CD4-positive, alpha-beta T cell (primary cell): ENCODE results near the gene GABRA1. TPM values are rescaled to one million over a fixed set of nuclear protein-coding genes. Genes with fewer than 3 reads are reported as not detected.

ENCODE experiments used
- ATAC-seq: fragments of 200-7000 bp; cut with Tn5 transposase; one replicate; pipeline ENCODE4 v1.10.0; 2022; ENCODE audit warnings: mild to moderate bottlenecking; ENCODE audit not compliant: poor library complexity
- CTCF ChIA-PET: fragments of 350-600 bp; sonication (Branson Sonifier 250); formaldehyde crosslinking; loops from one replicate; lab custom pipeline; 2021; ENCODE audit warnings: antibody characterized with exemption, inconsistent platforms; lab: Charles Lee
- POLR2A ChIA-PET: fragments of 350-600 bp; sonication (Branson Sonifier 250); formaldehyde crosslinking; loops from one replicate; lab custom pipeline; 2021; ENCODE audit warnings: antibody characterized with exemption, inconsistent platforms; lab: Charles Lee
- DNase-seq, 14 experiments: peaks; one replicate each; pipeline ENCODE4 v3.0.0-alpha.2; 2013 to 2020; ENCODE audit warnings: mixed read lengths in 2 of 14
- H3K27ac ChIP-seq, 2 donors: one replicate each; pipeline versions ENCODE4 v1.5.1 to v1.7.0; 2013; ENCODE audit warnings: low read length in 2 of 2, low read depth in 1 of 2, mild to moderate bottlenecking in 1 of 2
- H3K27me3 ChIP-seq, 2 experiments: 1 replicate in 1 of 2; 2 replicates in 1 of 2; pipeline versions ENCODE4 v1.6.1 to v1.7.0; 2013; ENCODE audit warnings: low read length in 2 of 2, control low read depth in 1 of 2, mild to moderate bottlenecking in 1 of 2, moderate library complexity in 1 of 2; ENCODE audit not compliant: insufficient read depth in 2 of 2, control insufficient read depth in 1 of 2
- H3K36me3 ChIP-seq: one replicate; pipeline ENCODE4 v1.6.1; 2013; ENCODE audit warnings: low read length, control low read depth; ENCODE audit not compliant: insufficient read depth
- H3K4me1 ChIP-seq: one replicate; pipeline ENCODE4 v1.6.1; 2013; ENCODE audit warnings: low read length, control low read depth; ENCODE audit not compliant: insufficient read depth
- H3K4me3 ChIP-seq: one replicate; pipeline ENCODE4 v1.5.1; 2013; ENCODE audit warnings: mild to moderate bottlenecking, low read length, moderate library complexity
- H3K9me3 ChIP-seq, 2 experiments: 1 replicate in 1 of 2; 2 replicates in 1 of 2; pipeline versions ENCODE4 v1.6.1 to v1.7.0; 2013; ENCODE audit warnings: low read length in 2 of 2, mild to moderate bottlenecking in 2 of 2, control low read depth in 1 of 2, moderate library complexity in 1 of 2; ENCODE audit not compliant: control insufficient read depth in 1 of 2, insufficient read depth in 1 of 2
- H3K27ac Mint-ChIP-seq: one replicate; pipeline ENCODE4 v1.8.0; 2020; ENCODE audit warnings: mixed read lengths
- H3K27me3 Mint-ChIP-seq: one replicate; pipeline ENCODE4 v1.8.0; 2021; ENCODE audit warnings: mixed read lengths
- H3K36me3 Mint-ChIP-seq: one replicate; pipeline ENCODE4 v1.8.0; 2021; ENCODE audit warnings: low read depth, mixed read lengths
- H3K4me1 Mint-ChIP-seq: one replicate; pipeline ENCODE4 v1.8.0; 2021; ENCODE audit warnings: low read depth, mixed read lengths
- H3K4me3 Mint-ChIP-seq: one replicate; pipeline ENCODE4 v1.8.0; 2020; ENCODE audit warnings: mild to moderate bottlenecking, mixed read lengths
- H3K9me3 Mint-ChIP-seq: one replicate; pipeline ENCODE4 v1.8.0; 2020; ENCODE audit warnings: mixed read lengths
- intact Hi-C, 2 experiments: fragments of 100-400 bp; cut with DNase I in 1 of 2; cut with micrococcal nuclease in 1 of 2; formaldehyde crosslinking; loops; one replicate each; pipeline versions ENCODE4 v1.15.1 to v1.9.0; 2023 to 2025; cut with DNase I, micrococcal nuclease
- total RNA-seq, 174 experiments: library from RNA in 2 of 174; stranded (reverse) in 2 of 174; gene quantifications; one replicate each; pipeline ENCODE4 v1.2.3 and lab custom pipeline; 2021 to 2026
- TF ChIP-seq, protein P1 (sequence below): fragments of 200-600 bp; IDR thresholded peaks from one replicate; pipeline ENCODE4 v1.8.0; 2022; ENCODE audit warnings: antibody characterized with exemption, mild to moderate bottlenecking

Gene GABRA1
- total RNA-seq, 2 experiments from 2014 or later = not detected

DNA sequence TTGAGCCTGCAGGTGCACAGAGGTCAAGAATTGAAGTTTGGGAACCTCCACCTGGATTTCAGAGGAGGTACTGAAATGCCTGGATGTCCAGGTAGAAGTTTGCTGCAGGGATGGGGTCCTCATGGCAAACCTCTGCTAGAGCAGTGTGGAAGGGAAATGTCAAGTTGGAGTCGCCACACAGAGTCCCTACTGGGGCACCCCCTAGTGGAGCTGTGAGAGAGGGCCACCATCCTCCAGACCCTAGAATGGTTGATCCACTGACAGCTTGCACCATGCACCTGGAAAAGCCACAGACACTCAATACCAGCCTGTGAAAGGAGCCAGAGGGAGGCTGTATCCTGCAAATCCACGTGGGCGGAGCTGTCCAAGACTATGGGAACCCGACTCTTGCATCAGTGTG lies 78.0 kb downstream of the GABRA1 start:
- no peaks in the 10 kb centered on the region for H3K4me1 Mint-ChIP-seq
- H3K27ac ChIP-seq = no peak overlapping the region
- no peaks in the 10 kb centered on the region for H3K27me3 Mint-ChIP-seq
- TF ChIP-seq, protein P1, sequence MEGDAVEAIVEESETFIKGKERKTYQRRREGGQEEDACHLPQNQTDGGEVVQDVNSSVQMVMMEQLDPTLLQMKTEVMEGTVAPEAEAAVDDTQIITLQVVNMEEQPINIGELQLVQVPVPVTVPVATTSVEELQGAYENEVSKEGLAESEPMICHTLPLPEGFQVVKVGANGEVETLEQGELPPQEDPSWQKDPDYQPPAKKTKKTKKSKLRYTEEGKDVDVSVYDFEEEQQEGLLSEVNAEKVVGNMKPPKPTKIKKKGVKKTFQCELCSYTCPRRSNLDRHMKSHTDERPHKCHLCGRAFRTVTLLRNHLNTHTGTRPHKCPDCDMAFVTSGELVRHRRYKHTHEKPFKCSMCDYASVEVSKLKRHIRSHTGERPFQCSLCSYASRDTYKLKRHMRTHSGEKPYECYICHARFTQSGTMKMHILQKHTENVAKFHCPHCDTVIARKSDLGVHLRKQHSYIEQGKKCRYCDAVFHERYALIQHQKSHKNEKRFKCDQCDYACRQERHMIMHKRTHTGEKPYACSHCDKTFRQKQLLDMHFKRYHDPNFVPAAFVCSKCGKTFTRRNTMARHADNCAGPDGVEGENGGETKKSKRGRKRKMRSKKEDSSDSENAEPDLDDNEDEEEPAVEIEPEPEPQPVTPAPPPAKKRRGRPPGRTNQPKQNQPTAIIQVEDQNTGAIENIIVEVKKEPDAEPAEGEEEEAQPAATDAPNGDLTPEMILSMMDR = no peak
- H3K9me3 ChIP-seq = peaks cover 0 to 7% of the 10 kb centered on the region in 2 experiments
- no peak overlapping the region for H3K27ac Mint-ChIP-seq
- no peaks in the 10 kb centered on the region for H3K36me3 ChIP-seq
- no peaks in the 10 kb centered on the region for H3K27me3 ChIP-seq
- H3K4me1 ChIP-seq = no peaks in the 10 kb centered on the region
- H3K4me3 Mint-ChIP-seq = no peak overlapping the region
- CTCF ChIA-PET = no interaction called here
- no peak for DNase-seq
- no peak for ATAC-seq
- no peaks in the 10 kb centered on the region for H3K36me3 Mint-ChIP-seq
- intact Hi-C loops = no loop called here
- POLR2A ChIA-PET = no interaction called here
- no peak overlapping the region for H3K4me3 ChIP-seq
- peaks cover 5% of the 10 kb centered on the region for H3K9me3 Mint-ChIP-seq

DNA sequence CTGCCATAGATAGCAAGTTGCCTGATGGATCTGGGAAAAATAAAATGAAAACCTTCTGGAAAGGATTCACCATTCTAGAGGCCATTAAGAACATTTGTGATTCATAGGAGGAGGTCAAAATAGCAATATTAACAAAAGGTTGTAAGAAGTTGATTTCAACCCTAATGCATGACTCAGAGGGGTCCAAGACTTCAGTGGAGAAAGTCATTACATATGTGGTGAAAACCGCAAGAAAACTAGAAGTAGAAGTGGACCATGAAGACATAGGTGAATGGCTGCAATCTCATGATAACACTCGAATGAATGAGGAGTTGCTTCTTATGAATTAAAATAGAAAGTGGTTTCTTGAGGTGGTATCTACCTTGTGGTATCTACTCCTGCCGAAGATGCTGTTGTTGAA lies 86.6 kb downstream of the GABRA1 start:
- Histone ChIP-seq H3K9me3 (no peaks in the 10 kb centered on the region), H3K27ac (no peak overlapping the region), H3K27me3 (no peaks in the 10 kb centered on the region), H3K36me3 (no peaks in the 10 kb centered on the region), H3K4me1 (no peaks in the 10 kb centered on the region), H3K4me3 (no peak overlapping the region)
- no peak for DNase-seq
- Mint-ChIP-seq H3K27ac (no peak overlapping the region), H3K9me3 (no peaks in the 10 kb centered on the region), H3K4me3 (no peak overlapping the region), H3K4me1 (no peaks in the 10 kb centered on the region), H3K36me3 (no peaks in the 10 kb centered on the region), H3K27me3 (no peaks in the 10 kb centered on the region)
- TF ChIP-seq, protein P1 = no peak
- intact Hi-C loops = no loop called here
- POLR2A ChIA-PET = no interaction called here
- no peak for ATAC-seq
- CTCF ChIA-PET = no interaction called here

DNA sequence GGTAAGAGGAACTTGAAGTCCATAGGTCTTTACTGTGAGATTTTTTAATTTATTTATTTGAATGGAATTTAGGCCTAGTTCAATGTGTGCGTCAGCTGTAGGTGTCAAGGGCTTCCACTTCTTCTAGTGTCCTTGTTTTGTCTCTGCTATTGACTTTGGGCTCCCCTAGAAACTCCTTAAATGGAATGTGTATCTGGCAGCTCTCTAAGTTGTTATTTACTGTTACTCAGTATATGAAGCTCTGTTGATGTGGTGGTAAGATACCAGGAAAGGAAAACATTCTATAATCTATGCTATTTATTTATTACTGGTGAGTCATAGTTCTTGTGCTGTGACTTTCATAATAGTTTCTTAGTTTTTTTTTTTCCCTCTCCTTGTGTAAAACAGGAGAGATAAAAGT lies 97.1 kb downstream of the GABRA1 start:
- no peaks in the 10 kb centered on the region for H3K4me1 ChIP-seq
- Mint-ChIP-seq H3K27me3 (no peaks in the 10 kb centered on the region), H3K9me3 (peaks cover 7% of the 10 kb centered on the region), H3K27ac (no peak overlapping the region), H3K4me1 (no peaks in the 10 kb centered on the region), H3K4me3 (no peak overlapping the region), H3K36me3 (no peaks in the 10 kb centered on the region)
- DNase-seq (no peak), ATAC-seq (no peak)
- TF ChIP-seq, protein P1 = no peak
- H3K27ac ChIP-seq = no peak overlapping the region
- intact Hi-C loops = no loop called here
- H3K27me3 ChIP-seq = no peaks in the 10 kb centered on the region
- POLR2A ChIA-PET = no interaction called here
- H3K36me3 ChIP-seq = no peaks in the 10 kb centered on the region
- CTCF ChIA-PET = no interaction called here
- no peak overlapping the region for H3K4me3 ChIP-seq
- H3K9me3 ChIP-seq = no peaks in the 10 kb centered on the region
